DOHH2 (cell line): ENCODE measurements around the gene GSTT2.
"Not testable (repeated sequence)": the region's sequence is repeated elsewhere in the genome, so short reads cannot be mapped to it uniquely, and the experiment has no call there.

ENCODE experiments used
- EZH2phosphoT487 ChIP-seq: fragments of 200-600 bp; sonication (generic); IDR thresholded peaks from 2 replicates; pipeline ENCODE4 v1.6.1; 2017; ENCODE audit warnings: borderline replicate concordance, mild to moderate bottlenecking, antibody characterized with exemption, low read length, moderate library complexity, mixed read lengths
- TF ChIP-seq, protein P1 (sequence below): fragments of 200-600 bp; sonication (generic); IDR thresholded peaks from one replicate; pipeline ENCODE4 v1.5.1; 2014; ENCODE audit warnings: antibody characterized with exemption, mild to moderate bottlenecking, low read depth, low read length; ENCODE audit not compliant: poor library complexity, severe bottlenecking

- TF ChIP-seq, protein P1, sequence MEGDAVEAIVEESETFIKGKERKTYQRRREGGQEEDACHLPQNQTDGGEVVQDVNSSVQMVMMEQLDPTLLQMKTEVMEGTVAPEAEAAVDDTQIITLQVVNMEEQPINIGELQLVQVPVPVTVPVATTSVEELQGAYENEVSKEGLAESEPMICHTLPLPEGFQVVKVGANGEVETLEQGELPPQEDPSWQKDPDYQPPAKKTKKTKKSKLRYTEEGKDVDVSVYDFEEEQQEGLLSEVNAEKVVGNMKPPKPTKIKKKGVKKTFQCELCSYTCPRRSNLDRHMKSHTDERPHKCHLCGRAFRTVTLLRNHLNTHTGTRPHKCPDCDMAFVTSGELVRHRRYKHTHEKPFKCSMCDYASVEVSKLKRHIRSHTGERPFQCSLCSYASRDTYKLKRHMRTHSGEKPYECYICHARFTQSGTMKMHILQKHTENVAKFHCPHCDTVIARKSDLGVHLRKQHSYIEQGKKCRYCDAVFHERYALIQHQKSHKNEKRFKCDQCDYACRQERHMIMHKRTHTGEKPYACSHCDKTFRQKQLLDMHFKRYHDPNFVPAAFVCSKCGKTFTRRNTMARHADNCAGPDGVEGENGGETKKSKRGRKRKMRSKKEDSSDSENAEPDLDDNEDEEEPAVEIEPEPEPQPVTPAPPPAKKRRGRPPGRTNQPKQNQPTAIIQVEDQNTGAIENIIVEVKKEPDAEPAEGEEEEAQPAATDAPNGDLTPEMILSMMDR = not testable (repeated sequence)
- TF ChIP-seq EZH2phosphoT487 = not testable (repeated sequence)
Measured at GRCh38 chr22:23993080-23993479, 13.1 kb downstream of the GSTT2 start.
